K562 (cell line): ENCODE measurements around the gene DEFB114. TPM values are rescaled to one million over a fixed set of nuclear protein-coding genes. Genes with fewer than 3 reads are reported as not detected.

Experiments
- ATAC-seq: fragments of 200-7000 bp; cut with Tn5 transposase; 3 replicates; pipeline ENCODE4 v1.9.1; 2020; ENCODE audit warnings: moderate library complexity
- BruUV-seq: library from RNA; stranded (reverse); fragments of 400-500 nt; replicated peaks from 2 replicates; lab custom pipeline; 2021; lab: Mats Ljungman, UMichigan
- CTCF ChIA-PET: fragments of 300-600 bp; formaldehyde crosslinking; extraction: SDS; loops from one replicate; lab custom pipeline; 2021; ENCODE audit warnings: low intra/inter-chr PET ratio; lab: Yijun Ruan, JAX
- POLR2A ChIA-PET: fragments of 300-600, 350-650 bp; sonication (Branson Sonifier 250); formaldehyde crosslinking; extraction: SDS; loops from one replicate; lab custom pipeline; 2021; ENCODE audit warnings: antibody characterized with exemption, inconsistent platforms; lab: Yijun Ruan, JAX
- DNase-seq, 4 experiments: peaks; one replicate each; pipeline versions ENCODE4 v3.0.0 to v3.0.0-alpha.2; 2011 to 2018; ENCODE audit warnings: low spot score in 3 of 4, mixed read lengths in 3 of 4; ENCODE audit errors: extremely low read depth in 1 of 4
- FAIRE-seq: peaks from 2 replicates; lab custom pipeline; 2011; peaks lifted over from hg19 to GRCh38; lab: Jason Lieb, UNC
- H2AFZ ChIP-seq: 2 replicates; pipeline ENCODE4 v1.6.0; 2011; ENCODE audit warnings: low read depth, low read length, control low read depth, inconsistent platforms
- H3K27ac ChIP-seq: fragments of 200-600 bp; 3 replicates; pipeline ENCODE4 v1.8.0; 2011; ENCODE audit warnings: low read depth, mild to moderate bottlenecking, control low read depth, inconsistent platforms, low read length, moderate library complexity, mixed read lengths; ENCODE audit errors: extremely low read depth
- H3K27me3 ChIP-seq, 2 experiments: fragments of 300-600 bp in 1 of 2; 2 replicates in 1 of 2; 3 replicates in 1 of 2; pipeline versions ENCODE4 v1.6.0 to v1.8.0; 2011; ENCODE audit warnings: inconsistent platforms in 2 of 2, low read length in 2 of 2, mild to moderate bottlenecking in 1 of 2, mixed read lengths in 1 of 2, moderate library complexity in 1 of 2; ENCODE audit not compliant: control insufficient read depth in 2 of 2, insufficient read depth in 2 of 2
- H3K36me3 ChIP-seq: fragments of 300-600 bp; 3 replicates; pipeline ENCODE4 v1.8.0; 2011; ENCODE audit warnings: mild to moderate bottlenecking, low read length, inconsistent platforms; ENCODE audit not compliant: control insufficient read depth, insufficient read depth
- H3K4me1 ChIP-seq, 2 experiments: fragments of 200-600 bp in 1 of 2; replicated peaks in 1 of 2; 2 replicates in 1 of 2; 3 replicates in 1 of 2; pipeline versions ENCODE4 v1.5.1 to v1.8.0; 2011; ENCODE audit warnings: inconsistent platforms in 2 of 2, low read length in 2 of 2, mild to moderate bottlenecking in 1 of 2, mixed read lengths in 1 of 2, moderate library complexity in 1 of 2; ENCODE audit not compliant: control insufficient read depth in 2 of 2, insufficient read depth in 2 of 2
- H3K4me2 ChIP-seq: 2 replicates; pipeline ENCODE4 v1.6.1; 2011; ENCODE audit warnings: low read length, control low read depth, inconsistent platforms, mixed read lengths; ENCODE audit not compliant: insufficient read depth
- H3K4me3 ChIP-seq: fragments of 200-600 bp; sonication (generic), shearing (Covaris generic); 2 replicates; pipeline ENCODE4 v1.5.1; 2016; ENCODE audit warnings: control low read depth, inconsistent platforms
- H3K79me2 ChIP-seq: fragments of 200-600 bp; 3 replicates; pipeline ENCODE4 v1.8.0; 2011; ENCODE audit warnings: low read length, inconsistent platforms; ENCODE audit not compliant: control insufficient read depth, insufficient read depth
- H3K9ac ChIP-seq, 2 experiments: 2 replicates each; pipeline versions ENCODE4 v1.6.0 to v1.6.1; 2011; ENCODE audit warnings: low read depth in 2 of 2, low read length in 2 of 2, control low read depth in 1 of 2, inconsistent platforms in 1 of 2, mild to moderate bottlenecking in 1 of 2, mixed read lengths in 1 of 2; ENCODE audit not compliant: insufficient read depth in 1 of 2
- H3K9me1 ChIP-seq: one replicate; pipeline ENCODE4 v1.6.0; 2011; ENCODE audit warnings: inconsistent platforms, mild to moderate bottlenecking, low read length, moderate library complexity; ENCODE audit not compliant: control insufficient read depth, insufficient read depth
- H3K9me3 ChIP-seq: replicated peaks from 2 replicates; pipeline ENCODE4 v1.5.1; 2011; ENCODE audit warnings: low read depth, low read length, inconsistent platforms; ENCODE audit not compliant: control insufficient read depth, insufficient read depth
- H4K20me1 ChIP-seq: replicated peaks from 2 replicates; pipeline ENCODE4 v1.6.1; 2011; ENCODE audit warnings: low read length, inconsistent platforms, mixed read lengths; ENCODE audit not compliant: control insufficient read depth, insufficient read depth
- BCOR ChIP-seq: fragments of 450-650 bp; IDR thresholded peaks from 2 replicates; pipeline ENCODE4 v1.6.1; 2016
- CEBPZ ChIP-seq: fragments of 150-350 bp; IDR thresholded peaks from 2 replicates; pipeline ENCODE4 v1.6.1; 2014; ENCODE audit warnings: low read depth, mild to moderate bottlenecking, low read length, borderline replicate concordance
- DDX20 ChIP-seq: fragments of 450-650 bp; IDR thresholded peaks from 2 replicates; pipeline ENCODE4 v1.6.1; 2016; ENCODE audit warnings: missing genetic modification characterization, low read depth, mild to moderate bottlenecking, missing compliant biosample characterization, moderate library complexity
- FOXA3 ChIP-seq, 2 experiments: fragments of 450-650 bp in 1 of 2; sonication (generic) in 1 of 2; formaldehyde crosslinking; IDR thresholded peaks in 1 of 2; conservative IDR thresholded peaks in 1 of 2; 2 replicates each; pipeline versions ENCODE4 v1.4.0 to v1.8.0; 2020 to 2022; ENCODE audit warnings: mild to moderate bottlenecking in 2 of 2, missing genetic modification reagents in 1 of 2
- HNRNPL ChIP-seq: fragments of 200-400 bp; formaldehyde crosslinking; IDR thresholded peaks from 2 replicates; pipeline ENCODE4 v1.6.1; 2017; ENCODE audit warnings: low read depth, mild to moderate bottlenecking, low read length
- IFI16 ChIP-seq: fragments of 250-450 bp; sonication (Bioruptor Pico); IDR thresholded peaks from 2 replicates; pipeline ENCODE4 v2.1.2; 2022; ENCODE audit warnings: mild to moderate bottlenecking, inconsistent platforms
- MBD2 ChIP-seq: sonication (generic); IDR thresholded peaks from 2 replicates; pipeline ENCODE4 v1.6.1; 2016; ENCODE audit warnings: low read depth, borderline replicate concordance
- NFRKB ChIP-seq: fragments of 450-650 bp; IDR thresholded peaks from 2 replicates; pipeline ENCODE4 v1.6.1; 2016; ENCODE audit warnings: low read depth
- RBM17 ChIP-seq: fragments of 200-400 bp; formaldehyde crosslinking; IDR thresholded peaks from 2 replicates; pipeline ENCODE4 v1.6.1; 2017; ENCODE audit warnings: low read depth, mild to moderate bottlenecking, low read length, borderline replicate concordance
- ZC3H8 ChIP-seq: fragments of 450-650 bp; IDR thresholded peaks from 2 replicates; pipeline ENCODE4 v1.6.1; 2017
- ZNF24 ChIP-seq: fragments of 450-650 bp; IDR thresholded peaks from 2 replicates; pipeline ENCODE4 v1.6.1; 2016
- ZSCAN29 ChIP-seq: fragments of 450-650 bp; IDR thresholded peaks from 2 replicates; pipeline ENCODE4 v1.6.1; 2017
- WGBS: fragments of 100-300 bp; shearing (Covaris generic); methylation state at CpG from one replicate; pipeline ENCODE4 v1.1.6; 2016; ENCODE audit warnings: low coverage, mixed read lengths; ENCODE audit not compliant: insufficient coverage; ENCODE audit errors: missing lambda C conversion rate; 5-methylcytosine and 5-hydroxymethylcytosine counted together
- in situ Hi-C: fragments of 300-500 bp; cut with MboI; formaldehyde crosslinking; loops from 4 replicates; pipeline ENCODE4 v1.15.0; 2018; ENCODE audit warnings: inconsistent platforms, mixed read lengths
- intact Hi-C: fragments of 100-400 bp; cut with micrococcal nuclease; formaldehyde crosslinking; loops from 2 replicates; pipeline ENCODE4 v1.14.2; 2022
- polyA plus RNA-seq, 8 experiments: library from polyadenylated mRNA; depleted of rRNA in 4 of 8; stranded (reverse) in 5 of 8; unstranded in 3 of 8; fragments of >200 nt; fragmentation: Nextera tagmentation in 2 of 8; fragmentation: Illumina TruSeq in 1 of 8; extraction: Ambion mirVana in 2 of 8; extraction: Trizol in 1 of 8; gene quantifications; 2 replicates each; pipeline versions ENCODE4 v1.2.1 to v1.2.3, GENCODE V29; 2011 to 2014; ENCODE audit warnings: inconsistent platforms in 1 of 8, missing spikeins in 1 of 8
- total RNA-seq, 7 experiments: library from RNA; depleted of rRNA in 6 of 7; stranded (reverse); fragments of >200 nt in 6 of 7; fragmentation: Illumina TruSeq in 2 of 7; extraction: Trizol in 2 of 7; gene quantifications; 2 replicates each; pipeline versions ENCODE4 v1.2.1 to v1.2.3, GENCODE V29; 2011 to 2021; ENCODE audit warnings: low replicate concordance in 1 of 7
- TF ChIP-seq, protein P1 (sequence below): sonication (generic); formaldehyde crosslinking; IDR thresholded peaks from 2 replicates; pipeline ENCODE4 v1.8.1; 2023; ENCODE audit warnings: mild to moderate bottlenecking, missing genetic modification reagents, moderate library complexity
- TF ChIP-seq, protein P2 (sequence below): sonication (generic); formaldehyde crosslinking; IDR thresholded peaks from 2 replicates; pipeline ENCODE4 v1.4.0; 2020; ENCODE audit warnings: mild to moderate bottlenecking, missing genetic modification reagents
- TF ChIP-seq, protein P3 (sequence below): IDR thresholded peaks from 2 replicates; pipeline ENCODE4 v1.6.1; 2016; ENCODE audit warnings: missing genetic modification characterization, missing compliant biosample characterization

Gene DEFB114
- total and polyA plus RNA-seq, 9 of the 15 experiments (the other 6 are each of a cell fraction or from before 2014, with no cell fraction given) = not detected

- TF ChIP-seq, protein P1, sequence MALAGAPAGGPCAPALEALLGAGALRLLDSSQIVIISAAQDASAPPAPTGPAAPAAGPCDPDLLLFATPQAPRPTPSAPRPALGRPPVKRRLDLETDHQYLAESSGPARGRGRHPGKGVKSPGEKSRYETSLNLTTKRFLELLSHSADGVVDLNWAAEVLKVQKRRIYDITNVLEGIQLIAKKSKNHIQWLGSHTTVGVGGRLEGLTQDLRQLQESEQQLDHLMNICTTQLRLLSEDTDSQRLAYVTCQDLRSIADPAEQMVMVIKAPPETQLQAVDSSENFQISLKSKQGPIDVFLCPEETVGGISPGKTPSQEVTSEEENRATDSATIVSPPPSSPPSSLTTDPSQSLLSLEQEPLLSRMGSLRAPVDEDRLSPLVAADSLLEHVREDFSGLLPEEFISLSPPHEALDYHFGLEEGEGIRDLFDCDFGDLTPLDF (CRISPR knock-in tag) = no peak
- TF ChIP-seq ZC3H8 (no peak), ZSCAN29 (no peak), ZNF24 (no peak)
Observed at GRCh38 chr6:49964064-49964463, at the start of gene DEFB114 (continued).

GRCh38 chr6:50007819-50008218 lies 43.9 kb upstream of the DEFB114 start:
- Histone ChIP-seq H3K9me3 (no peaks in the 10 kb centered on the region), H3K79me2 (no peaks in the 10 kb centered on the region), H3K4me1 (no peaks in the 10 kb centered on the region), H3K4me2 (no peak overlapping the region), H3K9ac (no peak overlapping the region), H4K20me1 (no peaks in the 10 kb centered on the region), H3K36me3 (no peaks in the 10 kb centered on the region), H2AFZ (no peak overlapping the region), H3K27me3 (no peaks in the 10 kb centered on the region), H3K4me3 (no peak overlapping the region), H3K9me1 (no peaks in the 10 kb centered on the region), H3K27ac (no peak overlapping the region)
- POLR2A ChIA-PET = interaction anchor here (0.6 to 1.1 kb wide), 3 partner anchors 11 to 1266 kb away, joined by 3 read pairs; no protein-coding TSS in a partner anchor
- BruUV-seq = no TSS peak
- DNase-seq = no peak
- no peak for ATAC-seq
- intact Hi-C loops (no loop called here), in situ Hi-C loops (no loop called here)
- WGBS = 0% methylated on average over 3 of the region's 3 CpGs
- FAIRE-seq = no peak
- CTCF ChIA-PET = no interaction called here
- no peak for TF ChIP-seq BCOR
- no peak for TF ChIP-seq HNRNPL
- TF ChIP-seq, protein P2, sequence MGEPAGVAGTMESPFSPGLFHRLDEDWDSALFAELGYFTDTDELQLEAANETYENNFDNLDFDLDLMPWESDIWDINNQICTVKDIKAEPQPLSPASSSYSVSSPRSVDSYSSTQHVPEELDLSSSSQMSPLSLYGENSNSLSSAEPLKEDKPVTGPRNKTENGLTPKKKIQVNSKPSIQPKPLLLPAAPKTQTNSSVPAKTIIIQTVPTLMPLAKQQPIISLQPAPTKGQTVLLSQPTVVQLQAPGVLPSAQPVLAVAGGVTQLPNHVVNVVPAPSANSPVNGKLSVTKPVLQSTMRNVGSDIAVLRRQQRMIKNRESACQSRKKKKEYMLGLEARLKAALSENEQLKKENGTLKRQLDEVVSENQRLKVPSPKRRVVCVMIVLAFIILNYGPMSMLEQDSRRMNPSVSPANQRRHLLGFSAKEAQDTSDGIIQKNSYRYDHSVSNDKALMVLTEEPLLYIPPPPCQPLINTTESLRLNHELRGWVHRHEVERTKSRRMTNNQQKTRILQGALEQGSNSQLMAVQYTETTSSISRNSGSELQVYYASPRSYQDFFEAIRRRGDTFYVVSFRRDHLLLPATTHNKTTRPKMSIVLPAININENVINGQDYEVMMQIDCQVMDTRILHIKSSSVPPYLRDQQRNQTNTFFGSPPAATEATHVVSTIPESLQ = no peak
- TF ChIP-seq IFI16 (CRISPR knock-in tag) = no peak
- no peak for TF ChIP-seq RBM17
- no peak for TF ChIP-seq NFRKB
- TF ChIP-seq CEBPZ = no peak
- TF ChIP-seq DDX20 = no peak
- TF ChIP-seq, protein P3, sequence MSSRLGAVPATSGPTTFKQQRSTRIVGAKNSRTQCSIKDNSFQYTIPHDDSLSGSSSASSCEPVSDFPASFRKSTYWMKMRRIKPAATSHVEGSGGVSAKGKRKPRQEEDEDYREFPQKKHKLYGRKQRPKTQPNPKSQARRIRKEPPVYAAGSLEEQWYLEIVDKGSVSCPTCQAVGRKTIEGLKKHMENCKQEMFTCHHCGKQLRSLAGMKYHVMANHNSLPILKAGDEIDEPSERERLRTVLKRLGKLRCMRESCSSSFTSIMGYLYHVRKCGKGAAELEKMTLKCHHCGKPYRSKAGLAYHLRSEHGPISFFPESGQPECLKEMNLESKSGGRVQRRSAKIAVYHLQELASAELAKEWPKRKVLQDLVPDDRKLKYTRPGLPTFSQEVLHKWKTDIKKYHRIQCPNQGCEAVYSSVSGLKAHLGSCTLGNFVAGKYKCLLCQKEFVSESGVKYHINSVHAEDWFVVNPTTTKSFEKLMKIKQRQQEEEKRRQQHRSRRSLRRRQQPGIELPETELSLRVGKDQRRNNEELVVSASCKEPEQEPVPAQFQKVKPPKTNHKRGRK (tag) = no peak
- no peak for TF ChIP-seq FOXA3 (CRISPR knock-in tag; conservative IDR thresholded peaks at IDR 0.05 in 1 of 2, IDR thresholded peaks at IDR 0.05 in 1 of 2)
- TF ChIP-seq MBD2 = no peak
